H1 (cell line): ENCODE data around the gene CDHR2. TPM values are rescaled to one million over a fixed set of nuclear protein-coding genes. Genes with fewer than 3 reads are reported as not detected.

Source experiments
- CTCF ChIA-PET: fragments of 300-600 bp; sonication (Branson Sonifier 250); formaldehyde crosslinking; loops from one replicate; lab custom pipeline; 2021; ENCODE audit not compliant: partially characterized antibody; lab: Charles Lee
- POLR2A ChIA-PET: fragments of 300-600 bp; sonication (Branson Sonifier 250); formaldehyde crosslinking; loops from one replicate; lab custom pipeline; 2021; ENCODE audit warnings: inconsistent platforms; ENCODE audit not compliant: partially characterized antibody; lab: Charles Lee
- DNase-seq, 2 experiments: peaks; one replicate each; pipeline versions ENCODE4 v3.0.0 to v3.0.0-alpha.2; 2010 to 2022; ENCODE audit warnings: low spot score in 2 of 2, low read depth in 1 of 2, mixed read lengths in 1 of 2
- FAIRE-seq: peaks from 2 replicates; lab custom pipeline; 2011; peaks lifted over from hg19 to GRCh38; lab: Jason Lieb, UNC
- H2AFZ ChIP-seq: 2 replicates; pipeline ENCODE4 v1.8.1; 2012; ENCODE audit warnings: low read length, inconsistent platforms
- H2AK5ac ChIP-seq: 2 replicates; pipeline ENCODE4 v1.6.1; 2013; ENCODE audit warnings: low read depth, low read length
- H2BK120ac ChIP-seq: replicated peaks from 2 replicates; pipeline ENCODE3; 2013; ENCODE audit warnings: low read depth, low read length, inconsistent platforms
- H2BK12ac ChIP-seq: 2 replicates; pipeline ENCODE4 v1.6.1; 2013; ENCODE audit warnings: low read depth, low read length
- H2BK15ac ChIP-seq: 2 replicates; pipeline ENCODE4 v1.6.1; 2013; ENCODE audit warnings: low read length
- H2BK20ac ChIP-seq: 2 replicates; pipeline ENCODE4 v1.6.1; 2013; ENCODE audit warnings: low read length
- H2BK5ac ChIP-seq: 2 replicates; pipeline ENCODE4 v1.6.1; 2013; ENCODE audit warnings: low read depth, low read length
- H3K14ac ChIP-seq: 2 replicates; pipeline ENCODE4 v1.6.1; 2013; ENCODE audit warnings: inconsistent platforms; ENCODE audit not compliant: insufficient read length
- H3K18ac ChIP-seq: 2 replicates; pipeline ENCODE4 v1.6.1; 2013; ENCODE audit warnings: low read length; ENCODE audit errors: extremely low read depth
- H3K23ac ChIP-seq: 2 replicates; pipeline ENCODE4 v1.6.1; 2013; ENCODE audit warnings: inconsistent platforms; ENCODE audit not compliant: insufficient read length
- H3K23me2 ChIP-seq: 2 replicates; pipeline ENCODE4 v1.6.1; 2013; ENCODE audit warnings: low read depth, low read length
- H3K27ac ChIP-seq: 2 replicates; pipeline ENCODE4 v1.6.1; 2011; ENCODE audit warnings: low read depth, low read length, inconsistent platforms
- H3K27me3 ChIP-seq, 4 experiments: replicated peaks in 1 of 4; 1 replicate in 1 of 4; 2 replicates in 3 of 4; pipeline versions ENCODE4 v1.6.1 to v1.8.1; 2011 to 2013; ENCODE audit warnings: low read length in 3 of 4, mild to moderate bottlenecking in 3 of 4, inconsistent platforms in 2 of 4, mixed read lengths in 2 of 4, moderate library complexity in 1 of 4; ENCODE audit not compliant: control insufficient read depth in 3 of 4, insufficient read depth in 3 of 4; ENCODE audit errors: extremely low read depth in 1 of 4
- H3K36me3 ChIP-seq, 4 experiments: 2 replicates each; pipeline versions ENCODE4 v1.6.1 to v1.8.1; 2011 to 2013; ENCODE audit warnings: mild to moderate bottlenecking in 4 of 4, low read length in 3 of 4, moderate library complexity in 2 of 4, control low read depth in 1 of 4, inconsistent platforms in 1 of 4; ENCODE audit not compliant: insufficient read depth in 4 of 4, control insufficient read depth in 2 of 4
- H3K4ac ChIP-seq: replicated peaks from 2 replicates; pipeline ENCODE3; 2013; ENCODE audit warnings: low read length, low read depth, mixed read lengths, inconsistent platforms; ENCODE audit not compliant: insufficient read length
- H3K4me1 ChIP-seq, 4 experiments: replicated peaks in 1 of 4; 1 replicate in 1 of 4; 2 replicates in 3 of 4; pipeline versions ENCODE4 v1.6.1 to v1.8.1; 2011 to 2013; ENCODE audit warnings: low read length in 3 of 4, inconsistent platforms in 2 of 4, mixed read lengths in 1 of 4; ENCODE audit not compliant: insufficient read depth in 4 of 4, control insufficient read depth in 3 of 4
- H3K4me2 ChIP-seq, 2 experiments: 2 replicates each; pipeline versions ENCODE4 v1.6.1 to v1.8.1; 2011 to 2013; ENCODE audit warnings: low read depth in 2 of 2, low read length in 2 of 2, control low read depth in 1 of 2, inconsistent platforms in 1 of 2, mild to moderate bottlenecking in 1 of 2; ENCODE audit not compliant: insufficient read depth in 1 of 2
- H3K4me3 ChIP-seq, 4 experiments: fragments of 200-600, 300-600 bp in 1 of 4; sonication (generic), shearing (Covaris generic), sonication (Bioruptor Twin) in 1 of 4; 2 replicates each; pipeline versions ENCODE4 v1.5.1 to v1.8.1; 2011 to 2016; ENCODE audit warnings: low read length in 4 of 4, low read depth in 3 of 4, control low read depth in 2 of 4, inconsistent platforms in 2 of 4, mild to moderate bottlenecking in 2 of 4, mixed read lengths in 1 of 4, moderate library complexity in 1 of 4; ENCODE audit not compliant: insufficient read depth in 2 of 4; ENCODE audit errors: extremely low read depth in 1 of 4
- H3K56ac ChIP-seq: replicated peaks from 2 replicates; pipeline ENCODE3; 2013; ENCODE audit warnings: low read depth, mild to moderate bottlenecking, mixed read lengths, low read length, inconsistent platforms; ENCODE audit not compliant: insufficient read length
- H3K79me1 ChIP-seq: 2 replicates; pipeline ENCODE4 v1.6.1; 2013; ENCODE audit warnings: low read depth, low read length, control low read depth
- H3K79me2 ChIP-seq, 2 experiments: 2 replicates each; pipeline versions ENCODE4 v1.6.1 to v1.8.1; 2012 to 2013; ENCODE audit warnings: low read length in 2 of 2, mild to moderate bottlenecking in 2 of 2, inconsistent platforms in 1 of 2; ENCODE audit not compliant: insufficient read depth in 2 of 2, control insufficient read depth in 1 of 2
- H3K9ac ChIP-seq, 4 experiments: replicated peaks in 1 of 4; 1 replicate in 1 of 4; 2 replicates in 3 of 4; pipeline versions ENCODE4 v1.6.1 to v1.8.1; 2011 to 2013; ENCODE audit warnings: low read depth in 3 of 4, low read length in 3 of 4, control low read depth in 2 of 4, mild to moderate bottlenecking in 2 of 4, moderate library complexity in 2 of 4, inconsistent platforms in 1 of 4; ENCODE audit errors: extremely low read depth in 1 of 4
- H3K9me3 ChIP-seq, 2 experiments: 2 replicates each; pipeline versions ENCODE4 v1.6.1 to v1.8.1; 2012 to 2013; ENCODE audit warnings: mild to moderate bottlenecking in 2 of 2, moderate library complexity in 2 of 2, control low read depth in 1 of 2, inconsistent platforms in 1 of 2, low read depth in 1 of 2, low read length in 1 of 2, mixed read lengths in 1 of 2; ENCODE audit not compliant: insufficient read depth in 2 of 2
- H4K20me1 ChIP-seq, 2 experiments: replicated peaks in 1 of 2; 2 replicates each; pipeline versions ENCODE3 to v1.8.1; 2011 to 2013; ENCODE audit warnings: inconsistent platforms in 2 of 2, low read length in 2 of 2, mild to moderate bottlenecking in 1 of 2; ENCODE audit not compliant: insufficient read depth in 2 of 2, control insufficient read depth in 1 of 2
- H4K5ac ChIP-seq: 2 replicates; pipeline ENCODE4 v1.6.1; 2013; ENCODE audit warnings: low read length, low read depth, mixed read lengths, inconsistent platforms; ENCODE audit not compliant: insufficient read length
- H4K8ac ChIP-seq: 2 replicates; pipeline ENCODE4 v1.8.0; 2013; ENCODE audit warnings: mild to moderate bottlenecking, moderate library complexity, low read length, inconsistent platforms; ENCODE audit not compliant: insufficient read depth; ENCODE audit errors: extremely low read depth
- H4K91ac ChIP-seq: replicated peaks from 2 replicates; pipeline ENCODE3; 2013; ENCODE audit warnings: low read length, mixed read lengths, inconsistent platforms; ENCODE audit not compliant: insufficient read length
- ASH2L ChIP-seq: fragments of 200-600, 300-600 bp; sonication (generic); IDR thresholded peaks from one replicate; pipeline ENCODE4 v1.7.1; 2017; ENCODE audit warnings: low read length
- CREB1 ChIP-seq: IDR thresholded peaks from 2 replicates; pipeline ENCODE4 v1.6.1; 2012; ENCODE audit warnings: inconsistent platforms
- CTCF ChIP-seq, 3 experiments: IDR thresholded peaks; 1 replicate in 2 of 3; 2 replicates in 1 of 3; pipeline versions ENCODE4 v1.5.1 to v1.6.1; 2011; ENCODE audit warnings: low read length in 3 of 3, mild to moderate bottlenecking in 3 of 3, inconsistent platforms in 2 of 3, low read depth in 1 of 3, moderate library complexity in 1 of 3; ENCODE audit not compliant: insufficient read depth in 1 of 3; ENCODE audit errors: control extremely low read depth in 1 of 3
- RAD21 ChIP-seq, 2 experiments: IDR thresholded peaks in 1 of 2; conservative IDR thresholded peaks in 1 of 2; 2 replicates each; pipeline ENCODE4 v1.6.1; 2011; ENCODE audit warnings: low read depth in 2 of 2, low read length in 2 of 2, improper control_type of control experiment in 1 of 2, inconsistent platforms in 1 of 2, mild to moderate bottlenecking in 1 of 2, moderate library complexity in 1 of 2
- WGBS, 2 experiments: shearing (Covaris generic) in 1 of 2; methylation state at CpG; one replicate each; pipeline versions ENCODE4 v1.1.6 to v1.1.7; 2013 to 2015; ENCODE audit warnings: low lambda C conversion rate in 2 of 2, mixed read lengths in 2 of 2, inconsistent platforms in 1 of 2, low coverage in 1 of 2, missing lambda C conversion rate in 1 of 2; ENCODE audit not compliant: insufficient replicate concordance in 2 of 2, insufficient coverage in 1 of 2, insufficient read length in 1 of 2; ENCODE audit errors: extremely low coverage in 1 of 2, missing lambda C conversion rate in 1 of 2; 5-methylcytosine and 5-hydroxymethylcytosine counted together
- polyA plus RNA-seq, 7 experiments: library from polyadenylated mRNA; depleted of rRNA in 3 of 7; stranded (reverse) in 5 of 7; unstranded in 2 of 7; fragments of >200 nt in 5 of 7; fragments of 200-250 nt in 2 of 7; gene quantifications; 1 replicate in 5 of 7; 2 replicates in 1 of 7; 4 replicates in 1 of 7; pipeline versions ENCODE4 v1.2.1 to v1.2.3, GENCODE V29; 2011 to 2013; ENCODE audit warnings: missing spikeins in 2 of 7, mixed read lengths in 2 of 7
- total RNA-seq: library from RNA; stranded (reverse); fragmentation: NEBNext Ultra II Directional; extraction: Animal tissue kit (Norgen Biotek cat#: 25700); gene quantifications from 2 replicates; pipeline ENCODE4 v1.2.1, GENCODE V29; 2021

CDHR2 gene
- total and polyA plus RNA-seq, 2 of the 8 experiments (the other 6 are each of a cell fraction or from before 2014, with no cell fraction given) = 0.02 to 0.43 TPM

DNA sequence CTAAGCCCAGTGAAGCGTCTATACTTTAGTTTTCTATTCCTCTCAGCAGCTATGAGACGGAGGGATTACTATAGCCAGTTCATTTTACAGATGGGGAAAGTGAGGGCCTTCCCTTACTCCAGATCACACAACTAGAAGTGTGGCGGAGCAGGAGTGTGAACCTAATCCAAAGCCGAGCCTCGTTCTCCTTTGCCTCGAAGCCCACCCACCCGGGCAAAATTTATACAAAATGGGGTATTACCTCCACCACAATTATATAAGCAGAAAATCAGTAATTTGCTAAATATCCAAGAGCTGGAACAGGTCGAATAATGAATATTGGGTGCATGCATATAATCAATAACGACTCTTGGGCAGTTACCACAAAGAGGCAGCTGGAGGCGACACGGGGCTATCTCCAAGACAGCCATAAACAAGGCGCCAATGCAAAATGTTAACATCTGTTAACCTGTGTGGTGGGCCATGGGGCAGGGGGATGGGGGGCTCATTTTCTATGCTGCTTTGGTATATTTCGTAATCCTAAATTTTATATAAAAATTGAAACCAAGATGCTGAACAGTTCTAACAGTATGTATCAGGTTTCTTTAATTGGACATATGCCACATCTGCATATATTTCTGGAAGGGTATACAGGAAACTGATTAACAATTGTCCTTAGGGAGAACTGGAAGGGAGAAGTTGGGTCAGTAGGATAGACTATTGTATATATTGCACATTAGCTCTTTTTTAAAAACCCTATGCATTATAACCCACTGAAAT, 10.7 kb upstream of the CDHR2 start:
- H3K14ac ChIP-seq = no peak overlapping the region
- no peak overlapping the region for H2AK5ac ChIP-seq
- peaks cover 8% of the 10 kb centered on the region for H3K79me1 ChIP-seq
- peak overlapping the region in 3 of 4 experiments; percentile 55 to 70 (median 62); a peak in 5 of 7 replicates for H3K9ac ChIP-seq
- DNase-seq = no peak
- H2BK5ac ChIP-seq = peak overlapping the region; percentile 62; the same call in 1 of the 2 replicates
- H3K23ac ChIP-seq = no peak overlapping the region
- CTCF ChIA-PET = interaction anchor here (0.7 to 3.1 kb wide), 16 partner anchors 11 to 171 kb away, joined by 3 to 12 read pairs (median 4); partner anchors contain the start of gene CDHR2
- H4K8ac ChIP-seq = peak overlapping the region; percentile 73; the same call in 1 of the 2 replicates
- H3K23me2 ChIP-seq = peaks cover 16% of the 10 kb centered on the region
- H3K18ac ChIP-seq = no peak overlapping the region
- peak overlapping the region; percentile 61 for H3K4ac ChIP-seq
- H4K5ac ChIP-seq = peak overlapping the region; percentile 36
- H3K27me3 ChIP-seq = no peaks in the 10 kb centered on the region; a peak in 1 of 7 replicates
- no peak overlapping the region for H2BK120ac ChIP-seq
- H2BK12ac ChIP-seq = no peak overlapping the region
- 30% methylated on average over 13 of the region's 13 CpGs; no CpG with 5 or more reads in 1 of the 2 experiments for whole genome bisulfite sequencing, 2 experiments
- TF ChIP-seq CREB1 (no peak), ASH2L (peak; percentile 10), RAD21 (IDR thresholded peaks at IDR 0.05 in 1 of 2, conservative IDR thresholded peaks at IDR 0.05 in 1 of 2; ENCODE audit: low read depth in 2 of 2, low read length in 2 of 2) (peak; percentile 8 to 47; a peak in 3 of 4 replicates), CTCF (IDR thresholded peaks at IDR 0.05; ENCODE audit: control extremely low read depth in 1 of 3, insufficient read depth in 1 of 3, low read depth in 1 of 3, low read length in 3 of 3) (peak in 2 of 3 experiments; percentile 29 to 37; a peak in 3 of 4 replicates)
- TF ChIP-seq, all 59 proteins: peak for 3
- POLR2A ChIA-PET = interaction anchor here (0.5 to 21.1 kb wide), 26 partner anchors 9 to 593 kb away, joined by 3 to 458 read pairs (median 4); partner anchors contain the start of genes CDHR2, CLTB, FAF2 and HIGD2A
- Histone ChIP-seq H3K56ac (peak overlapping the region; percentile 47), H4K20me1 (peaks cover 12 to 18% of the 10 kb centered on the region in 2 experiments), H3K79me2 (peaks cover 30 to 34% of the 10 kb centered on the region in 2 experiments), H2AFZ (no peak overlapping the region), H3K9me3 (no peaks in the 10 kb centered on the region), H3K36me3 (peaks cover 0 to 13% (median 4%) of the 10 kb centered on the region in 4 experiments; a peak in 4 of 8 replicates), H3K4me2 (peak overlapping the region; percentile 90 to 98), H2BK15ac (peak overlapping the region; percentile 46; the same call in 1 of the 2 replicates), H3K27ac (peak overlapping the region; percentile 89), H3K4me3 (peak overlapping the region; percentile 32 to 98 (median 66); a peak in 7 of 8 replicates), H3K4me1 (peaks cover 13 to 38% (median 35%) of the 10 kb centered on the region in 4 experiments), H4K91ac (no peak overlapping the region), H2BK20ac (peak overlapping the region; percentile 32; the same call in 1 of the 2 replicates)
- no peak for FAIRE-seq
